ENCODE data around the gene ARHGEF28. TPM values are rescaled to one million over a fixed set of nuclear protein-coding genes. Genes with fewer than 3 reads are reported as not detected.

The ARHGEF28 gene
- polyA plus RNA-seq, 2 donors: 5.9 to 6.5 TPM

DNA sequence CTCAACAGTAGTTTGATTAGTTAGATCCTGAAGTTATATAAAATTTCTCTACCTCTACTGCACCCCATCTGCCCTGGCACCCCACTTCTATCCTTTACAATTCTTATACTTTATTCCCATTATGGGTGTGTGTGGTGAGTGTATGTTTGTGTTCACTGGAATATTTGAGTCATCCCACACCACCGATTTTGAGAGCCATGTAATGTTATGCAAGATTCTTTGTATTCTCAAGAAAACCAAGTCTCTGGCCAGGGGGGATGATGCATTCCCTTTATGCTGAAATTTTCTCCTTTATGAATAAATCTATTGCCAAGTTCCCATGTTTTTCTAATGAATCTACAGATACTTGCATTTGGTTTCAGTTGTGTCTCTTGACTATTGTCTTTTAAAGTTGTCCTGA is 266.8 kb downstream of the ARHGEF28 start:
- Histone ChIP-seq H3K27ac (ENCODE audit: low read depth in 2 of 2, low read length in 1 of 2) (no peak overlapping the region), H3K9me3 (ENCODE audit: control insufficient read depth in 2 of 2, insufficient read depth in 1 of 2, low read depth in 1 of 2, low read length in 1 of 2) (no peaks in the 10 kb centered on the region), H3K27me3 (ENCODE audit: control insufficient read depth in 1 of 2, insufficient read depth in 2 of 2, low read length in 2 of 2) (no peaks in the 10 kb centered on the region), H3K36me3 (ENCODE audit: control insufficient read depth in 2 of 2, insufficient read depth in 2 of 2, low read length in 1 of 2) (peaks cover 0 to 3% of the 10 kb centered on the region in 2 donors), H3K4me1 (ENCODE audit: control insufficient read depth in 2 of 2, insufficient read depth in 2 of 2, low read length in 1 of 2) (no peaks in the 10 kb centered on the region), H3K4me3 (ENCODE audit: low read depth in 1 of 2, low read length in 2 of 2) (no peak overlapping the region)
- 32 to 43% methylated on average over 1 of the region's 1 CpG for WGBS, 2 donors

GRCh38 chr5:73893813-73894212 is 267.8 kb downstream of the ARHGEF28 start:
- H3K4me1 ChIP-seq (ENCODE audit: control insufficient read depth in 2 of 2, insufficient read depth in 2 of 2, low read length in 1 of 2): no peaks in the 10 kb centered on the region
- 79 to 85% methylated on average over 2 of the region's 2 CpGs for WGBS, 2 donors
- no peak overlapping the region for H3K4me3 ChIP-seq (ENCODE audit: low read depth in 1 of 2, low read length in 2 of 2)
- H3K27ac ChIP-seq (ENCODE audit: low read depth in 2 of 2, low read length in 1 of 2): no peak overlapping the region
- peaks cover 0 to 3% of the 10 kb centered on the region in 2 donors for H3K36me3 ChIP-seq (ENCODE audit: control insufficient read depth in 2 of 2, insufficient read depth in 2 of 2, low read length in 1 of 2)
- no peaks in the 10 kb centered on the region for H3K27me3 ChIP-seq (ENCODE audit: control insufficient read depth in 1 of 2, insufficient read depth in 2 of 2, low read length in 2 of 2)
- H3K9me3 ChIP-seq (ENCODE audit: control insufficient read depth in 2 of 2, insufficient read depth in 1 of 2, low read depth in 1 of 2, low read length in 1 of 2): no peaks in the 10 kb centered on the region

DNA sequence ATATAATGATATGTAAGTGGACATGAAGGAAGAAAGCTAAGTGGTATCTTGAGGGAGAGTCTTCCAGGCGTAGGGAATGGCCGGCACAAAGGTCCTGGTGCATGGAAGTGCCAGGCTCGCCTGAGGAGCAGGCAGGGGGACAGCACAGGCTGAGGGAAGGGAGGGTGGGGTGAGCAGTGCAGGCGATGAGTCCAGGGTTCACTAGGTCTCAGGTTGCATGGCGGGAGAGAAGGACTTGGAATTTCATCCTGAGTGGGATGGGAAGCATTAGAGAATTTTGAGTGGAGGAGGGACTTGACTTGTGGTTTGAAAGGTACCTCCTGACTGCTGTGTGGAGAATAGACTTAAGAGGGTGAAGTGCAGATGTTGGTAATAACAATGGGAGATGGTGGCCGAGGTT is 268.9 kb downstream of the ARHGEF28 start:
- peaks cover 0 to 3% of the 10 kb centered on the region in 2 donors for H3K36me3 ChIP-seq (ENCODE audit: control insufficient read depth in 2 of 2, insufficient read depth in 2 of 2, low read length in 1 of 2)
- H3K4me3 ChIP-seq (ENCODE audit: low read depth in 1 of 2, low read length in 2 of 2): no peak overlapping the region
- 92 to 93% methylated on average over 6 of the region's 6 CpGs for WGBS, 2 donors
- no peak overlapping the region for H3K27ac ChIP-seq (ENCODE audit: low read depth in 2 of 2, low read length in 1 of 2)
- H3K9me3 ChIP-seq (ENCODE audit: control insufficient read depth in 2 of 2, insufficient read depth in 1 of 2, low read depth in 1 of 2, low read length in 1 of 2): no peaks in the 10 kb centered on the region
- H3K27me3 ChIP-seq (ENCODE audit: control insufficient read depth in 1 of 2, insufficient read depth in 2 of 2, low read length in 2 of 2): no peaks in the 10 kb centered on the region
- H3K4me1 ChIP-seq (ENCODE audit: control insufficient read depth in 2 of 2, insufficient read depth in 2 of 2, low read length in 1 of 2): no peaks in the 10 kb centered on the region

DNA sequence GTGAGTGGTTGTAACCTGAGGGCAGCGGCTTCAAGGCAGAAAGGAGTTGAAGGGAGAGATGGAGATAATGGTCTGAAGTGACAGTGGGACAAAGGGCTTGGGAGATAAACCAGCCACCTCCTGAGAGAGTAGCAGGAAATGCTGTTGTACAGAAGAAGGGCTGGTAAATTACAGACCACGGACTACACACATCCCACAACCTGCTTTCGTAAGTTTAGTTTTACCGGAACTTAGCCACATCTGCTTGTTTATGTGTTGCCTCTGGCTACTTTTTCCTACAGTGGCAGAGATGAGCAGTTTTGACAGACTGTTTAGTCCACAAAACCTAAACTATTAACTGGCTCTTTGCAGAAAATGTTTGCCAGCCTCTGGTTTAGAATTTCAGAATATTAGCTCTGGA is 269.5 kb downstream of the ARHGEF28 start:
- H3K27ac ChIP-seq (ENCODE audit: low read depth in 2 of 2, low read length in 1 of 2): no peak overlapping the region
- WGBS, 2 donors: 80 to 83% methylated on average over 4 of the region's 4 CpGs
- H3K9me3 ChIP-seq (ENCODE audit: control insufficient read depth in 2 of 2, insufficient read depth in 1 of 2, low read depth in 1 of 2, low read length in 1 of 2): no peaks in the 10 kb centered on the region
- no peak overlapping the region for H3K4me3 ChIP-seq (ENCODE audit: low read depth in 1 of 2, low read length in 2 of 2)
- no peaks in the 10 kb centered on the region for H3K27me3 ChIP-seq (ENCODE audit: control insufficient read depth in 1 of 2, insufficient read depth in 2 of 2, low read length in 2 of 2)
- no peaks in the 10 kb centered on the region for H3K4me1 ChIP-seq (ENCODE audit: control insufficient read depth in 2 of 2, insufficient read depth in 2 of 2, low read length in 1 of 2)
- H3K36me3 ChIP-seq (ENCODE audit: control insufficient read depth in 2 of 2, insufficient read depth in 2 of 2, low read length in 1 of 2): peaks cover 0 to 3% of the 10 kb centered on the region in 2 donors

- Histone ChIP-seq H3K9me3 (ENCODE audit: control insufficient read depth in 2 of 2, insufficient read depth in 1 of 2, low read depth in 1 of 2, low read length in 1 of 2) (no peaks in the 10 kb centered on the region), H3K4me1 (ENCODE audit: control insufficient read depth in 2 of 2, insufficient read depth in 2 of 2, low read length in 1 of 2) (no peaks in the 10 kb centered on the region), H3K4me3 (ENCODE audit: low read depth in 1 of 2, low read length in 2 of 2) (no peak overlapping the region), H3K27ac (ENCODE audit: low read depth in 2 of 2, low read length in 1 of 2) (no peak overlapping the region), H3K36me3 (ENCODE audit: control insufficient read depth in 2 of 2, insufficient read depth in 2 of 2, low read length in 1 of 2) (peaks cover 0 to 3% of the 10 kb centered on the region in 2 donors), H3K27me3 (ENCODE audit: control insufficient read depth in 1 of 2, insufficient read depth in 2 of 2, low read length in 2 of 2) (no peaks in the 10 kb centered on the region)
- WGBS, 2 donors: 55 to 66% methylated on average over 3 of the region's 3 CpGs
These were observed 270.1 kb downstream of the ARHGEF28 start for GRCh38 chr5:73896097-73896496.

- H3K4me3 ChIP-seq (ENCODE audit: low read depth in 1 of 2, low read length in 2 of 2): no peak overlapping the region
- 94 to 97% methylated on average over 12 of the region's 12 CpGs for WGBS, 2 donors
- H3K27me3 ChIP-seq (ENCODE audit: control insufficient read depth in 1 of 2, insufficient read depth in 2 of 2, low read length in 2 of 2): no peaks in the 10 kb centered on the region
- H3K27ac ChIP-seq (ENCODE audit: low read depth in 2 of 2, low read length in 1 of 2): no peak overlapping the region
- no peaks in the 10 kb centered on the region for H3K4me1 ChIP-seq (ENCODE audit: control insufficient read depth in 2 of 2, insufficient read depth in 2 of 2, low read length in 1 of 2)
- H3K36me3 ChIP-seq (ENCODE audit: control insufficient read depth in 2 of 2, insufficient read depth in 2 of 2, low read length in 1 of 2): peaks cover 0 to 3% of the 10 kb centered on the region in 2 donors
- H3K9me3 ChIP-seq (ENCODE audit: control insufficient read depth in 2 of 2, insufficient read depth in 1 of 2, low read depth in 1 of 2, low read length in 1 of 2): no peaks in the 10 kb centered on the region
These were observed 270.7 kb downstream of the ARHGEF28 start for GRCh38 chr5:73896668-73897067.

DNA sequence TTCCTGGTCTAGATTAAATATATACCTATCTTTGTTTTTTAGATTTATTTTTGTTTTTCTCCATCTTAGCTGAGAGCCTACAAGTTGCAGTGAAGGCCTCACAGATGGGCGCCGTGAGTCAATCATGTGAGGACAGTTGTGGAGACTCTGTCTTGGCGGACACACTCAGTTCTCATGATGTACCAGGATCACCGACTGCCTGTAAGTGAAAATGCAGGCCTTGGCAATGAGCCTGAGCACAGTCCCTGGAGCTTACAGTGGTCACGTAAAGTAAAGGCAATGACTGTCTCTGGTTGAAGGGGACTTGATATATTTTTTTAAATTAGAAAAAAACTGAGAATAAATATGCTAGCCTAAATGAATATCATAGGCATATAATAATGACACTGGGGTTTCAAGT is 271.9 kb downstream of the ARHGEF28 start:
- H3K36me3 ChIP-seq (ENCODE audit: control insufficient read depth in 2 of 2, insufficient read depth in 2 of 2, low read length in 1 of 2): peaks cover 0 to 3% of the 10 kb centered on the region in 2 donors
- no peaks in the 10 kb centered on the region for H3K4me1 ChIP-seq (ENCODE audit: control insufficient read depth in 2 of 2, insufficient read depth in 2 of 2, low read length in 1 of 2)

DNA sequence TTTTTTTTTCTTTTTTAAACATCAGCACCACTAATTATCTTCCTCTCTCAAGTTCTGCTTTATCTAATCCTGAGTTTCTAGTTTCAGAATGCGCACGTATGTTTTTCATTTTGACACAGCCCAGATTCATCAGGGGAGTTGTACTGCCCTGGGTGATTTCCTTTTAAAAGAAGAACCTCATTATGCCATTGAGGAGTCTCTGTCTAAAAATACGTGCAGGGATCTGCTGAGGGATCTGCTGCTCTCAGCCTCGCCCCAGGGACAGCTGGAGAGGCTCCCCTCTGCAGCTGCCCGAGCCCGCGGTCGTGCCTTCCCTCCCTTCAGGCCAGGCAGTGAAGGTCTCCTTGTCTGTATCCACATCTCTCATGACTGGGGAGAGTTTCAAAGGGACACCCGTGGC is 273.1 kb downstream of the ARHGEF28 start:
- 70 to 74% methylated on average over 9 of the region's 9 CpGs for whole genome bisulfite sequencing, 2 donors
- peaks cover 0 to 3% of the 10 kb centered on the region in 2 donors for H3K36me3 ChIP-seq (ENCODE audit: control insufficient read depth in 2 of 2, insufficient read depth in 2 of 2, low read length in 1 of 2)
- H3K4me3 ChIP-seq (ENCODE audit: low read depth in 1 of 2, low read length in 2 of 2): no peak overlapping the region
- no peaks in the 10 kb centered on the region for H3K9me3 ChIP-seq (ENCODE audit: control insufficient read depth in 2 of 2, insufficient read depth in 1 of 2, low read depth in 1 of 2, low read length in 1 of 2)
- H3K4me1 ChIP-seq (ENCODE audit: control insufficient read depth in 2 of 2, insufficient read depth in 2 of 2, low read length in 1 of 2): no peaks in the 10 kb centered on the region
- no peaks in the 10 kb centered on the region for H3K27me3 ChIP-seq (ENCODE audit: control insufficient read depth in 1 of 2, insufficient read depth in 2 of 2, low read length in 2 of 2)
- H3K27ac ChIP-seq (ENCODE audit: low read depth in 2 of 2, low read length in 1 of 2): no peak overlapping the region

More for the DNA sequence above, 271.9 kb downstream of the ARHGEF28 start:
- no peaks in the 10 kb centered on the region for H3K9me3 ChIP-seq (ENCODE audit: control insufficient read depth in 2 of 2, insufficient read depth in 1 of 2, low read depth in 1 of 2, low read length in 1 of 2)
- H3K27me3 ChIP-seq (ENCODE audit: control insufficient read depth in 1 of 2, insufficient read depth in 2 of 2, low read length in 2 of 2): no peaks in the 10 kb centered on the region
- 81 to 87% methylated on average over 5 of the region's 5 CpGs for WGBS, 2 donors
- H3K4me3 ChIP-seq (ENCODE audit: low read depth in 1 of 2, low read length in 2 of 2): no peak overlapping the region
- no peak overlapping the region for H3K27ac ChIP-seq (ENCODE audit: low read depth in 2 of 2, low read length in 1 of 2)

DNA sequence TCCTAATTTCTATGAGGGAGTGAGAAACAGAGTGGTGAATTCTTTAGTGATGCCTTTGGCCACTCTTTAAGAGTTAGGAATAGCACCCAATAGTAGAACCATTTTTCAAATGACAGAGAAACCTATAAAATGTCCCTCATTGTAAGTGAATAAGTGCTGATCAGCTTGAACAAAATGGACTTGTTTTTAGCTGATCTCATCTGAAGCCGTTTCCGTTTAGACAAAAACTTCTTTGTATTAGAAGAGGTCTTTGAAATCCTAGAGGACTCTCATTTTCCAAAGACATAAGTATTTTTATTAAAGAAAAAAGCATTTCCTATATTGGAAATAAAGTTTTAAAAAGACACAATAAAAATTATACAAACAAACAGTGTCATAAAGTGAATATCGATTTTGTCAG is 273.9 kb downstream of the ARHGEF28 start:
- Histone ChIP-seq H3K4me1 (ENCODE audit: control insufficient read depth in 2 of 2, insufficient read depth in 2 of 2, low read length in 1 of 2) (no peaks in the 10 kb centered on the region), H3K9me3 (ENCODE audit: control insufficient read depth in 2 of 2, insufficient read depth in 1 of 2, low read depth in 1 of 2, low read length in 1 of 2) (no peaks in the 10 kb centered on the region), H3K4me3 (ENCODE audit: low read depth in 1 of 2, low read length in 2 of 2) (no peak overlapping the region), H3K36me3 (ENCODE audit: control insufficient read depth in 2 of 2, insufficient read depth in 2 of 2, low read length in 1 of 2) (peaks cover 0 to under 1% of the 10 kb centered on the region in 2 donors), H3K27ac (ENCODE audit: low read depth in 2 of 2, low read length in 1 of 2) (no peak overlapping the region), H3K27me3 (ENCODE audit: control insufficient read depth in 1 of 2, insufficient read depth in 2 of 2, low read length in 2 of 2) (no peaks in the 10 kb centered on the region)
- 79 to 89% methylated on average over 3 of the region's 3 CpGs for WGBS, 2 donors

- H3K4me3 ChIP-seq (ENCODE audit: low read depth in 1 of 2, low read length in 2 of 2): no peak overlapping the region
- H3K27me3 ChIP-seq (ENCODE audit: control insufficient read depth in 1 of 2, insufficient read depth in 2 of 2, low read length in 2 of 2): no peaks in the 10 kb centered on the region
- 87% methylated on average over 7 of the region's 7 CpGs for WGBS, 2 donors
- H3K4me1 ChIP-seq (ENCODE audit: control insufficient read depth in 2 of 2, insufficient read depth in 2 of 2, low read length in 1 of 2): no peaks in the 10 kb centered on the region
- no peak overlapping the region for H3K27ac ChIP-seq (ENCODE audit: low read depth in 2 of 2, low read length in 1 of 2)
- no peaks in the 10 kb centered on the region for H3K36me3 ChIP-seq (ENCODE audit: control insufficient read depth in 2 of 2, insufficient read depth in 2 of 2, low read length in 1 of 2)
- H3K9me3 ChIP-seq (ENCODE audit: control insufficient read depth in 2 of 2, insufficient read depth in 1 of 2, low read depth in 1 of 2, low read length in 1 of 2): no peaks in the 10 kb centered on the region
These were observed 274.6 kb downstream of the ARHGEF28 start for GRCh38 chr5:73900566-73900965.
